Cardiac muscle cell (in vitro differentiated cells and primary cell): Measurements from ENCODE around the gene GATAD2A. TPM values are rescaled to one million over a fixed set of nuclear protein-coding genes. Genes with fewer than 3 reads are reported as not detected.

Source experiments
- DNase-seq, 2 donors: peaks; one replicate each; pipeline versions ENCODE4 v3.0.0 to v3.0.0-alpha.2; 2010 to 2017; ENCODE audit warnings: low read depth in 1 of 2, low spot score in 1 of 2
- H3K27ac ChIP-seq: fragments of 200-600 bp; sonication (generic); 2 replicates; pipeline ENCODE4 v1.5.1; 2016
- H3K27me3 ChIP-seq: fragments of 200-600 bp; sonication (generic); 2 replicates; pipeline ENCODE4 v1.6.0; 2016; ENCODE audit warnings: control low read depth
- H3K36me3 ChIP-seq: fragments of 200-600 bp; sonication (generic); 2 replicates; pipeline ENCODE4 v1.5.1; 2016; ENCODE audit warnings: control low read depth
- H3K4me1 ChIP-seq: fragments of 200-600 bp; sonication (generic); 2 replicates; pipeline ENCODE4 v1.8.1; 2017; ENCODE audit warnings: low read depth, mild to moderate bottlenecking, mixed run types
- H3K4me3 ChIP-seq: fragments of 200-600 bp; sonication (generic); 2 replicates; pipeline ENCODE4 v1.5.1; 2016; ENCODE audit warnings: mild to moderate bottlenecking
- H3K9me3 ChIP-seq: fragments of 200-600 bp; sonication (generic); 2 replicates; pipeline ENCODE4 v1.5.1; 2017; ENCODE audit warnings: low read depth, mild to moderate bottlenecking, control low read depth
- polyA plus RNA-seq: library from polyadenylated mRNA; unstranded; fragments of >200 nt; fragmentation: Nextera tagmentation; extraction: Ambion mirVana; gene quantifications from 2 replicates; pipeline ENCODE4 v1.2.1, GENCODE V29; 2016
- total RNA-seq: library from RNA; depleted of rRNA; stranded (reverse); fragments of >200 nt; gene quantifications from 2 replicates; pipeline ENCODE4 v1.2.3, GENCODE V29; 2016
- TF ChIP-seq, protein P1 (sequence below): IDR thresholded peaks from 2 replicates; pipeline ENCODE4 v1.5.1; 2012; ENCODE audit warnings: low read depth, mild to moderate bottlenecking, low read length

GATAD2A gene
- total and polyA plus RNA-seq, 2 experiments from 2014 or later, result 32.3 to 98.3 TPM

GRCh38 chr19:19544257-19544953 lies 138.9 kb downstream of the GATAD2A start:
- no peaks in the 10 kb centered on the region for H3K9me3 ChIP-seq
- DNase-seq, result no peak
- no peak overlapping the region for H3K27ac ChIP-seq
- TF ChIP-seq, protein P1, sequence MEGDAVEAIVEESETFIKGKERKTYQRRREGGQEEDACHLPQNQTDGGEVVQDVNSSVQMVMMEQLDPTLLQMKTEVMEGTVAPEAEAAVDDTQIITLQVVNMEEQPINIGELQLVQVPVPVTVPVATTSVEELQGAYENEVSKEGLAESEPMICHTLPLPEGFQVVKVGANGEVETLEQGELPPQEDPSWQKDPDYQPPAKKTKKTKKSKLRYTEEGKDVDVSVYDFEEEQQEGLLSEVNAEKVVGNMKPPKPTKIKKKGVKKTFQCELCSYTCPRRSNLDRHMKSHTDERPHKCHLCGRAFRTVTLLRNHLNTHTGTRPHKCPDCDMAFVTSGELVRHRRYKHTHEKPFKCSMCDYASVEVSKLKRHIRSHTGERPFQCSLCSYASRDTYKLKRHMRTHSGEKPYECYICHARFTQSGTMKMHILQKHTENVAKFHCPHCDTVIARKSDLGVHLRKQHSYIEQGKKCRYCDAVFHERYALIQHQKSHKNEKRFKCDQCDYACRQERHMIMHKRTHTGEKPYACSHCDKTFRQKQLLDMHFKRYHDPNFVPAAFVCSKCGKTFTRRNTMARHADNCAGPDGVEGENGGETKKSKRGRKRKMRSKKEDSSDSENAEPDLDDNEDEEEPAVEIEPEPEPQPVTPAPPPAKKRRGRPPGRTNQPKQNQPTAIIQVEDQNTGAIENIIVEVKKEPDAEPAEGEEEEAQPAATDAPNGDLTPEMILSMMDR, result no peak
- H3K4me3 ChIP-seq, result no peak overlapping the region
- no peaks in the 10 kb centered on the region for H3K4me1 ChIP-seq
- H3K27me3 ChIP-seq, result peaks cover 4% of the 10 kb centered on the region
- H3K36me3 ChIP-seq, result no peaks in the 10 kb centered on the region

GRCh38 chr19:19544954-19545591 lies 139.6 kb downstream of the GATAD2A start:
- Histone ChIP-seq H3K36me3 (no peaks in the 10 kb centered on the region), H3K4me3 (no peak overlapping the region), H3K4me1 (no peaks in the 10 kb centered on the region), H3K27ac (no peak overlapping the region), H3K9me3 (no peaks in the 10 kb centered on the region), H3K27me3 (no peaks in the 10 kb centered on the region)
- no peak for DNase-seq
- TF ChIP-seq, protein P1, result no peak

DNA sequence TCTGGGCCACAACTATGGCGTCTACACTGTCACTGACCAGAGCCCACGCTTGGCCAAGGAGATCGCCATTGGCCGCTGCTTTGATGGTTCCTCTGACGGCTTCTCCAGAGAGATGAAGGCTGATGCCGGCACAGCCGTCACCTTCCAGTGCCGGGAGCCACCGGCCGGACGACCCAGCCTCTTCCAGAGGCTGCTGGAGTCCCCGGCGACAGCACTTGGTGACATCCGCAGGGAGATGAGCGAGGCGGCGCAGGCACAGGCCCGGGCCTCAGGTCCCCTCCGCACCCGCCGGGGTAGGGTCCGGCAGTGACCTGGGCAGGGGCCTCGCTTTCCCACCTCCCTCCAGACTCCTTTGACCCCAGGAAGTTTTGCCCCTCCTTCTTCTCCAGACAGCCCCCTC lies 140.2 kb downstream of the GATAD2A start:
- Histone ChIP-seq H3K4me3 (no peak overlapping the region), H3K27me3 (no peaks in the 10 kb centered on the region), H3K27ac (no peak overlapping the region), H3K9me3 (no peaks in the 10 kb centered on the region), H3K36me3 (no peaks in the 10 kb centered on the region), H3K4me1 (no peaks in the 10 kb centered on the region)
- TF ChIP-seq, protein P1, result no peak
- no peak for DNase-seq

DNA sequence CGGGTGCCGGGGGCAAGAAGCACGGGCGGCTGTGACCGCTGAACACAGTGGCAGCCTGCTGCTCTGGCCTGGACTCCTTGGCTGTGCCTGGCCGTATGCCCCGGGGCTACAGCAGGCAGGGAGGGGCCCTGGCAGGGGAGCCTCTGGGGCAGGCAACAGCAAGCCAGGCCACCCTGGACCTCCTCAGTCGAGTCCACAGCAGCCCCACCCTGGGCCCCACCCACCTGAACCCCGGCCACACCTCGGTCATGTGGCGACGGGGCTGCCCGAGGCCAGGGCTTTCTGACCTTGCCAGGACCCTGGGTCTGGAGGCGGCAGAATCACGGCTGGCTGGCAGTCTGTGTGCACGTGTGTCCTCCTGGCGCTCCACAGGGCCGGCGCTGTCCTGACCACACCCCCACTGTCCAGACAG lies 141.3 kb downstream of the GATAD2A start:
- no peaks in the 10 kb centered on the region for H3K4me1 ChIP-seq
- no peak for DNase-seq

DNA sequence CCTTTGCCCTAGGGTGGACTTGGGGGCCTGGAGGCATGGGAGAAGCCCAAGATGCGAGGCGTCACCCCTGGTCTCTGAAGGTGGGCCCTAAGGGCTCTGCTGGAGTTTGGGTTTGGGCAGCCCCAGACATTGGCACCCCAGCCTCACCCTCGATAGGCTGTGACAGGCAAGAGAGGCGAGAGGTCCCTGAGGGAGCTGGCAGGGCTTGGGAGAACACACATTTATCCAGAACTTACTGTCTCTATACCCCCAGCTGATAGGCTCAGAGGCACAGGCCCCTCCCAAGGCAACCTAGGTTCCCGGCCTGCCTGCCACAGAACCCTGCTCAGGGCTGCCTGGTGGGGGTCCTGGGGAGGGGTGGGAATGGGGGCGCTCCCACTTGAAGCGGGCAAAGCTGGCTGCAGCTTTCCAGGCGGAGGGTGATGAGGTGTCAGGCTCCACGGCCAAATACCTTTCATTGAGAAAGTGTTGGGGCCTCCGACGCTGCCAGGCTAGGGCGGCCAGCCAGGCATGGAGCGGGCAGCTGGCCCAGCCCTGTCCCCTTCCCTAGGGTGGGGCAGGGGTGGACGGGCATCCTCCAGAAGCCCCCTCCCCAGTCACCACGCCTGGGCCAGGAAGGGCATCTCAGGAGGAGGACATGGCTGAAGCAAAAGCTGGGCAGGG lies 142.3 kb downstream of the GATAD2A start:
- DNase-seq, result no peak
- no peaks in the 10 kb centered on the region for H3K27me3 ChIP-seq
- TF ChIP-seq, protein P1, result no peak
- H3K4me3 ChIP-seq, result no peak overlapping the region
- no peak overlapping the region for H3K27ac ChIP-seq
- H3K36me3 ChIP-seq, result no peaks in the 10 kb centered on the region
- H3K9me3 ChIP-seq, result no peaks in the 10 kb centered on the region
- no peaks in the 10 kb centered on the region for H3K4me1 ChIP-seq

More for the DNA sequence above, 141.3 kb downstream of the GATAD2A start:
- TF ChIP-seq, protein P1, result no peak
- Histone ChIP-seq H3K4me3 (no peak overlapping the region), H3K9me3 (no peaks in the 10 kb centered on the region), H3K27ac (no peak overlapping the region), H3K27me3 (no peaks in the 10 kb centered on the region), H3K36me3 (no peaks in the 10 kb centered on the region)
